Esophagus mucosa (tissue), 1 donor: Measurements from ENCODE around the gene SUV39H1. TPM values are rescaled to one million over a fixed set of nuclear protein-coding genes. Genes with fewer than 3 reads are reported as not detected.

Experiments used
- ATAC-seq: fragments of 200-7000 bp; cut with Tn5 transposase; one replicate; pipeline ENCODE4 v1.9.1; 2020
- total RNA-seq: library from RNA; stranded (reverse); gene quantifications from one replicate; pipeline ENCODE4 v1.2.4, GENCODE V29; 2023
- donor health status: DM: yes; HTN: yes; CAD: no.

Gene SUV39H1
- total RNA-seq, 1 donor from 2014 or later, result 6.4 TPM

GRCh38 chrX:48715072-48715471 lies 18.5 kb downstream of the SUV39H1 start:
- ATAC-seq, result peak; percentile 52

- ATAC-seq, result no peak
Measured at GRCh38 chrX:48715876-48716502, 19.5 kb downstream of the SUV39H1 start.

- no peak for ATAC-seq
Measured at GRCh38 chrX:48719958-48720357, 23.4 kb downstream of the SUV39H1 start.

- no peak for ATAC-seq
Measured at GRCh38 chrX:48720577-48721250, 24.2 kb downstream of the SUV39H1 start.

- ATAC-seq, result no peak
Measured at GRCh38 chrX:48721916-48722315, 25.4 kb downstream of the SUV39H1 start.

- no peak for ATAC-seq
Measured at GRCh38 chrX:48726596-48726995, 30.1 kb downstream of the SUV39H1 start.

GRCh38 chrX:48728653-48729052 lies 32.1 kb downstream of the SUV39H1 start:
- ATAC-seq, result no peak

- ATAC-seq, result no peak
Measured at GRCh38 chrX:48736303-48736702, 39.8 kb downstream of the SUV39H1 start.

- ATAC-seq, result no peak
Measured at GRCh38 chrX:48736878-48737212, 40.3 kb downstream of the SUV39H1 start.

- peak; percentile 100 for ATAC-seq
Measured at GRCh38 chrX:48737213-48737938, 40.8 kb downstream of the SUV39H1 start.

- ATAC-seq, result no peak
Measured at GRCh38 chrX:48737940-48738339, 41.4 kb downstream of the SUV39H1 start.

- ATAC-seq, result no peak
Measured at GRCh38 chrX:48741834-48742233, 45.3 kb downstream of the SUV39H1 start.

- ATAC-seq, result no peak
Measured at GRCh38 chrX:48745222-48745621, 48.7 kb downstream of the SUV39H1 start.

- ATAC-seq, result no peak
Measured at GRCh38 chrX:48747415-48748016, 51.0 kb downstream of the SUV39H1 start.

GRCh38 chrX:48749182-48749581 lies 52.6 kb downstream of the SUV39H1 start:
- ATAC-seq, result no peak

- ATAC-seq, result no peak
Measured at GRCh38 chrX:48751343-48751742, 54.8 kb downstream of the SUV39H1 start.

- peak; percentile 44 for ATAC-seq
Measured at GRCh38 chrX:48752498-48752897, 56.0 kb downstream of the SUV39H1 start.

- no peak for ATAC-seq
Measured at GRCh38 chrX:48753708-48754228, 57.2 kb downstream of the SUV39H1 start.

GRCh38 chrX:48754238-48754637 lies 57.7 kb downstream of the SUV39H1 start:
- ATAC-seq, result no peak
